Activated CD4-positive, alpha-beta T cell treated with anti-CD3 and anti-CD28 coated beads, Interleukin-2, amount 50 U/mL, for 4 hours (primary cell): ENCODE data around the gene PAPPA.

Experiments
- DNase-seq, 2 experiments: peaks; one replicate each; pipeline ENCODE4 v3.0.0-alpha.2; 2020

The PAPPA gene

DNA sequence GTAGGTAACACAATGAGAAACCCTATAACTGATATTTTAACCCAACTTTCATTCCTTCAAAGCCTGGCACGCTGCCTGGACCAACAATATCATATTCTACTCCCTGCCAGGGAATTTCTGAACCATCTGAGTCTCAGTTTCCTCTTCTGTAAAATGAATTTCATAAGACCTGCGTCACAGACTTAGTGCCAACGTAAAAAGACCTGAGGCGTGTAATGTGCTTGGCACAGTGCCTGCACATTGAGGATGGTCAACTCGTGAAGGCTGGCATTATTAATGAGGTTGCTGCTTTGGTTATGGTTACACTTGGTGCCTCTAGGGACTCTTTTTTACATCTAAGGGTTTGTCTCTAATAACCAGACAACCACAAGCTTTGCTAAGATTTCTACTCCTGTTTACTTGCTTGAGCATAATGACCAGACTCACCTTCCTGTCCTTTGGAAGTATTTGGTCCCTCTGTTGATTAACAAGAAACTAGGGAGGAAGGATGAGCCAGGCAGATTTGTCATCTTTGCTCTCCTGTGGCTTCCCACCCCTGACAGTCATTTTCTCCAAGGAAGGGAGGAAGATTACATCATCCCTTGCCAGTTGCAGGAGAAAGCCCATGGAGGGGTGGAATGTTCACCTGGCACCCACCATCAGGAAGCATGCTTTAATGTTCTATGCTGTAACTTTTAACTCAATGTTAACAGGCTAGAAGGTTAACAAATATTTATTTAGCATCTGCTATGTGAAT, 79.0 kb downstream of the PAPPA start:
- no peak for DNase-seq

DNA sequence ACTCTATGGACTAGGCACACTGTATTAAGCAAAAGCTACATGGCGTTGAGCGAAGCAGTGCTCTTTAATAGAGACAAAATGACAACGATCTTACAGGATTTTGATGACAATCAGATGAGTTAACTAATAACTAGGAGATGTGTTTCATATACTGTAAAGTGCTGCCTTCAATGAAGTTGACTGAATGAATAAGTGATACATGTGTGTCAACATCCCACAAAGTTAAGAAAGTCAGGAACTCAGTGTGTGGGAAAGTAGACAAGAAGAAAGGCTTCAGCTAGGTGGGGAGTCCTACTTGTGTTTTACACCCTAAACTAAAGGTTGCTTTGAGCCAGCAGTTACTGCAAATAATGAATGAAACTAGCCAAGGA, 79.6 kb downstream of the PAPPA start:
- DNase-seq = no peak

DNA sequence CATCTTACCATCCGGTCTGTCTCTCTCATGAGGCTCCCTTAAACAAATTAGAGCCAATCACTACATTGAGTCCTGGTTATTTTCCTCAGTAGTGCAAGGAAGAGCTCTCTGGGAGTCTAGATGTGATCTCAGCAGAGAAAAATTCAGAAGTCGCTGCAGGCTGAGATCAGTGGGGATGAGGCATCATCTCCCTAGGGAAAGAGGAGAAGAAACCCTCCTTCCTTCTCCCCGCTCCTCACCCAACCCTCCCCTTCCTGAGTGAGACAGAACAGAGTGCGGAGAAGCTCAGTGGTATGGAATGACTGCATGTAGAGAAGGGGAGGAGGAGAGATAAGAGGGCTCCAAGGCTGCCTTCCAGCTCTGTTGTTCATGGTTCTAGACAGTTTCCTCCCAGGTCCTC, 80.5 kb downstream of the PAPPA start:
- DNase-seq = no peak

DNA sequence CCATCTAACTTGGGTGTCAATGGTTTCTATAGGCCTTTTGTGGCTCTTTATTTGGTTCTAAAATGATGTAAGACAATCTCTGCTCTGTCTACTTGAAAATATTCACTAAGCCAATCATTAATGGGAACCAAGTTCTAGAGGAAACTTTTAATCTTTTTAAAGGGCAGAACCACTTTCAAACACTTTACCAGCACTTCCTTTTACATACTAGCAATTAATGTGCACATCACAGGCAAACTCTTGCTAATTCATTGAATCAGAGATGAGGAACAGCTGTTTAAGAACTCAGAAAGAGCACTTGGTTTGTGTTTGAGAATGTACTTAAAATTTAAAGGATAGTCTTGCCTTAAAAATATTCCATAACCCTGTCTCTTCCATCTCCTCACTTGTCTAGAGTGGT, 83.4 kb downstream of the PAPPA start:
- no peak for DNase-seq

DNA sequence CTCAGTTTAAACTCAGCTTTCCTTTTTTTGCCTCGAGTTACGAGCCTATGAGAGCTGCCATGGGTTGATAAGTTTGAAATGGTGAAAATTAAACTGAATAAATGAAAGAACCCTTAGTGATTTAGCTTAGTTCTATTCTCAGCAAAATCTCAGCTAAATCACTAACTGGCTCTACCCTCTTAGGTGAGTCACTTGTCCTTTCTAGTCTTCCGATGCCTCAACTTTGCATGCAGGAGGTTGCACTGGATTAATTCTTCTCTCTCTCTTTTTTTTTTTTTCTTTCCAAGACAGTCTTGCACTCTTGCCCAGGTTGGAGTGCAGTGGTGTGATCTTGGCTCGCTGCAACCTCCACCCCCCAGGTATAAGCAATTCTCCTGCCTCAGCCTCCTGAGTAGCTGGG, 83.9 kb downstream of the PAPPA start:
- DNase-seq = no peak

DNA sequence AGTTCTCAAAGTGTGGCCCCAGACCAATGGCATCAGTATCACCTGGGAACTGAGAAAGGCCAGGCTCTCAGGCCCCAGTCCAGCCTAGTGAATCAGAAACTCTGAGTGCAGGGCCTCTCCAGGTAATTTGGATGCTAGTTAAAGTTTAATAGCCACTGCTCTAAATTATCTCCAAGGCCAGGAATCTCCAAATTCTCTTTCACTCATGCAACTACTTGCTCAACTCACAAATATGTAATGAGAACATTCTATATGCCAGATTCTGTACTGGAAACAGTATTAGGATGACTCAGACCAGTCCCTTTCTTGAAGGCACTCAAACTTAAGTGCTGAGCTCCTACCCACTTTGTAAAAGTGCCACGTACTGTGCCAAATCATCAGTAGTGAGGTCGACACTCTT, 84.6 kb downstream of the PAPPA start:
- no peak for DNase-seq

DNA sequence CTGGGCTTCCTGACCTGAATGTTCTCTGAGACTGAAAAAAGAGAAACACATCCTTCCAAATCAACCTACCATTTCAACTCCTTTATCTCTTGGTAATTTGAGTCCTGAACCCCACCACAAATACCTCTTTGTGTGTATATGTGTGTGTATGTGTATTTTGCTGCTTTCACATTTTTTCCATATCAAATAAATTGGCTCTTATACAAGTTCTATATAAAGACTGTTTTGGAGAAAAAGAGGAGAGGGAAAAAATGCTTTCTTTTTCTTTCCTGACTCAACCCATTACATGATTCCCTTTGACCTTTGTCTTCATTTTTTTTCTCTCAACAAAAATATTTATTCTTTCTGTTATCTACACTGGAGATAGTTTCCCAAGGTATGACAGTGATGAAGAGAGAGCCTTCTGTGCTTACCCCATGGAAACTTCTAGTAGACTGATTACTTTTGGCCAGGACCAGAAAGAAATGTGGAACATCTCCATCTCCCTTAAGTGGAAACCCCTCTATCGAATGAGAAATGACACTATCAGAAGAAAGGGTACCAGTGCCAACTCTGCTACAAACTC, 85.3 kb downstream of the PAPPA start:
- no peak for DNase-seq

DNA sequence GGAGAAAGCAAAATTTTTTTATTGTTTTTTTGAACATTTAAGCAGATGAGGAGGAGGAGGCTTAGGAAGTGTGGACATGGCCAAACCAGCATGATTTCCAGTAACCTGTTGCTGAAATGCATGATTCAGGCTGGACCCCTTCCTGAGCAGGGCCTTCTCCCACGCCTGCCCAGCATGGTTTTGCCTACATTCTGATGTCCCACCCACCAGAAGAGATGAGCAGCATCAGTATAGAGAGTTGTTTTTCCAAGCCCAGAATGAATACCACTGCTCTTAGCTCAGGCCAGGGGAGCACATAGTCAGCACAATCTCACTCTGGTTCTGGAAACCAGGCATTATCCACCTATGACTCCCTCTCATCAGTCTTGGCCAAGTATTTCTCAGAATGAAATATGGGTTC, 90.1 kb downstream of the PAPPA start:
- DNase-seq = no peak

DNA sequence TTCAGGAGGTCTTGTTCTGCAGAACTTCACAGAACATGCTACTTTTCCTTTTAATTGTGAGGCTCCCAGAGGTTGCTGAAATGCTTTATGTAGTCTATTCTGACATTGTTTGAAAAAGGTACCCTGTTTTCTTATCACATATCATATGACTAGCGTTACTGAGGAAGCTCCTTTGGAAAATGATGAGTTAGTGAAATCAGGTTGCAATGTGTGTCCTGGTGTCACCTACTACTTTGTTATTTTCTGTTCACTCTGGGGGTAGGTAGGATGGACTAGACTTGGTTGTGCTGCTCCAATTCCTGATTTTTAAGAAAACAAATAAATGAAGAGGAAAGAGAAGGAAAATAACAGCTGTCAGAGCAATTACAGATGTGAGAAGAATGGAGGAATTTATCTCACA, 93.7 kb downstream of the PAPPA start:
- no peak for DNase-seq

DNA sequence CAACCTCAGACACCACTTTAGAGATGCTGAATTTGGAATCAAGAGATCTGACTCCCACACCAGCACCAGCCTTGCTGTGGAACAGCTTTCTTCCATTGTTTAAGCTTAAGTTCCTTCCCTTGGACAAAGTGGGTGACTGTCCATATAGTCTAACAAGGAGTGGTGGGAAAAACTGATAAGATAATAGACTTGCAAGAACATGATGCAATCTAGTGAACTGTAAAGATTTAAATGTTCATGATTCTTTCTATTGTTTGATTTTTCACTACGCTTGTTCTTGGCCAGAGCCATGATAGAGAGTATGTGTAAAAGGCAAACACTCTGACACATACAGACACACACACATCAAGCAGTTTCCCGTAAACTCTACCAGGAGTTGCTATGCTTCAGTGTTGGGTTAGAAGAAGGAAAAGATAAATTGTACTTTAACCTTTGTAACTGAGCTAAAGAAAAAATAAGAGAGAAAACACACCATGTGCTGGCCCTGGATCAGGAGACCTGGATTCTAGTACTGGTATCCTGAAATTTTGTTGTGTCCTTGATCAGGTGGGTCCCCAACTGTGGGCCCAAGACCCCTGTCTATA, 94.3 kb downstream of the PAPPA start:
- DNase-seq = no peak

DNA sequence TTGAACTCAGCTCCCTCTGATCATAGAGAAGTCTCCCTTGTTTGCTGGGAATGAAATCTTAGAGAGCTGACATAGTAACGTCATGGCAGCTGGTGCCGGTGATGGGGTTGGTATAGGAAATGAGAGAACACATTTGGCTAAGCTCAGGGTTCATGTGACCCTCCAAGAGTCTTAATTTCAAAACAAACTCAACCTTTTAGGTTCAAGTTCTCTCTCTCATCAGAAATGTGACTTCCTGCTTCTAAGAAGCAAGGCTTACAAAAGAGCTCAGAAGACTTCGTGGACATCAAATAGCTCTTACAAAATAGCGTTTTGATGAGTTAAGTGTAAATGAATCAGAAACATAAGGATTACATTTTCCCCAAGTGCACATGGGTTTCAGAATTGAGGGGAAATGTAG, 97.3 kb downstream of the PAPPA start:
- DNase-seq = no peak

DNA sequence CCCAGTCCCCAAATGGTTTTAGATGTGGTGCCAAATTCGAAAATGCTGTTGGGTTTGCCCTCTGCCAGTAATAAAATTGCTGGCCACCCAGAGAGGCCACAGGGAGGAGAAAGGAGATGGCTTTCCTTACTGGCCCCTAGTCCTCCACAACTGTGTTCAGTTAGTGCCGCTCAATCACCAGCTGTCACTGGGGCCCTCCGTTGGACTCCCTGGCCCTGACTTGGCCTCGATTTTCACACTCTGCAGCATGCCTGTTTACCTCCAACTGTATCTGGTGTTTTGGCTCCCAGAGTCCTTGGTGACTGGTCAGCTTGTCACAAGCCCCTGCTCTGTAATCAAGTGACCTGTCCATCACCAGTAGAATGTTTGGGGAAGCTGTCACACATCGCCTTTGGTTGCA, 97.8 kb downstream of the PAPPA start:
- DNase-seq = no peak

DNA sequence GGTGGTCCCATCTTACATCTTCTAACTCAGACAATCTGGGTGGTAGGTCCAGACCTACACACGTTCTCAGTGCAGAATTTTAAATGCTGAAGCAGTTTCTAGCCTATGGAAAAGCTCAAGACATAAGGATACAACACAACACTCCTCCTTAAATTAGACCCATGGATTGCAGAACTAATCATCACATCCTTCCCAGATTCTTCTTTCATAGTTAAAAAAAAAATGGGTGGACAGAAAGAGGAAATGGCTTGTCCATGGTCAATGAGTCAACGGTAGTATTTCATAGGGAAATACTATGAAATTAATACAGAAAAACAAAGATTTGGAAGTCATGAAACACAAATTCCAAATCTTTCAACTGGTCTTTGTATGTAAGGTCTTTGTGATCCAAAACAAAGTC, 106.9 kb downstream of the PAPPA start:
- DNase-seq = no peak

DNA sequence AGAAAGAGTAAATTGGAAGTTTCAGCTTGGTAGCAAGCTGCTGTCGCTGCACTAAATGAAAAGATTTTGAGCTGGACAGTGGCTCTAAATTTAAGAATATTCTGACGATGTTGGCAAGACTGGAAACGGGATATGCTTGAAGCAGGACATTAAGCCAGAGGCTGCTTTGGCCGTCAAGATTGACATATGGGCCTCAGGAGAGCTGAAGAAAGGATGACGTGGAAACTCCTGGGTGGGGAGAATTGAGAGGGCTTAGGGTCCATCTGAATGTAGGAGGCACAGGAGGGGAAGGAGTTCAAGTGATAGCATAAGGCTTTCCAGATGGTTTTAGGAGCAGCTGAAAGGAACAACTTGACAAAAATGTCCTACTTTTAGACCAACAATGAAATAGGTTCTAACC, 108.9 kb downstream of the PAPPA start:
- no peak for DNase-seq

DNA sequence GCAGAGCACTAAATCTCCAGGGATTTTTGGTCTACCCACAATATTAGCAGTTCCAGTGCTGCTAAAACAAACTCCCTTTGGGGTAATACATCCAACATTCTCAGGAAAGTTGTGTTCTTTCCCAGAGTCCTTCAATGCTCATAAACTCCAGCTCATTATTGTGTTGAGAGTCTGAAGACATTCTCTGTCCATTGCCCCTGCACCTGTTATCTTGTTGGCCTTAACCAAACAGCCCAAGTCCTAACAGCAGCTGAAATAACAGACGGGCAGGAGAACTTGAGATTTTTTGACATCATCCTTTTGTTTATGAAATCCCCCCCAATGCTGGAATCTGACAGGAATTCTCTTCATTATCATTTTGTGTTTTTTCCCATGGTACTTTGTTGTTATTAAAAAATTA, 110.8 kb downstream of the PAPPA start:
- no peak for DNase-seq

DNA sequence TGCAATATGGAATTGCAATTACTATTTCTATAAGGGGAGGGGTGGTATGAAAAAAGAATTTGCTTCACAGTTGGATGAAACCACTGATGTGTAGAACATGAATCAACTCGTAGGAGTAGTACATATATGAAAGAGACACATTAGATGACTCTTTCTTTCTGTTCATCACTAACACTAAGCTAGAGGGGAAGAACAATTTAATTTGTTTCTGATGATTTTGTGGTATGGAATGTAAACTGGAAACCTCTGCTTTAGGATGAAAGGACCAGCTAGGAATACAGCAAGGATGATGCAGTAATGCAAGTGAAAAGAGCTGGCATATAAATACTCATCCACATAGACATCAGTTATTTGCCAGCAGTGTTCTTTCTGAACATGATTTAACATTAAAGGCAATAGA, 113.4 kb downstream of the PAPPA start:
- no peak for DNase-seq

DNA sequence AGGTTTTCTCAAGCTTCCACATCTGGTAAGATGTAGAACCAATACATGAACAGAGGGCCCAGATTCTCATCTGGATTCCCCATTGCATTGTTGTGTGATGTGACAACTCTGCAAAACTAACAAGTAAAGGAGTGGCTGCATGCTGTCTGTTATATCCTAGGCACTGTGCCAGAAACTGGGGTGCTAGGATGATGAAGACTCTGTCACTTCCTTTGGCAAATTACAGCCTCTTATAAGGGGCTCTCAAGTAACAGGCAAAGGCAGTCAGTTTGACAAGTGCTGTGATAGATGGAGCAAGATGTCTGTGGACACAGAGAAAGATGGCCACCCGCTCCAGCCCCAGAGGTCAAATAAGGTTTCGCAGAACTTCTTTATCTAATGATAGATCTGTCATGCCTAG, 115.7 kb downstream of the PAPPA start:
- no peak for DNase-seq

DNA sequence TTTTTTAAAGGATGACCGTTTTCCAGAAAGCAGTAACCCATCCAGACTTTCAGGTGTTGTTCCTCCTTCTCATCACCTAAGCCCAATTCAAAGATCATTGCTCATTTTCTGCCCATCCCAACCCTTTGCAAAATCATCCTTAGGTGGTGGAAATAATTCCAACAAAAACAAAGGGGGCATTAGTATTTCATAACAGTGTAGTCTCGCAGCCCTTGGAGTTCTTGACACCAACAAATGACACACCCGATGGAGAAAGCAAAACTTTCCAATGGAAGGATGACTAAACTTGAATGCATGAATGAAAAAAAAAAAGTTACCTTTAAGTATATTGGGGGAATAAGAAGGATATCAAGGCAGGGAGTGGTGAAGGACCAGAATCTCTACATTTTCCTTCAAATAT, 117.0 kb downstream of the PAPPA start:
- no peak for DNase-seq

DNA sequence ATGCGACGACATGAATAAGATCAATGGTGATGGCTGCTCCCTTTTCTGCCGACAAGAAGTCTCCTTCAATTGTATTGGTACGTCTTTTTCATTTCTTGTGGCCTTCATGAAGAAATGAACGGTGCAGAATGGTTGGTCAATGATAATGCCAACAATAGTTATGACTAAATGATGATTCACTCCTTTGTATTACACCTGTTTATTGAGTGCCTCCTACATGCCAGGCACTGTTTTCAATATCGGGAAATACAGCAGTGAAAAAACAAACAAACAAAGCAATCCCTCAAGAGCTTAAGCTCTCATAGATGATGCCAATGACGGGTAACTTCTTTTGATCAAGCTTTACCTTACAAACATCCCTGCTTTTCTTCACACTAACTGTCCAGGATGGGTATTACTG, 117.7 kb downstream of the PAPPA start:
- no peak for DNase-seq

DNA sequence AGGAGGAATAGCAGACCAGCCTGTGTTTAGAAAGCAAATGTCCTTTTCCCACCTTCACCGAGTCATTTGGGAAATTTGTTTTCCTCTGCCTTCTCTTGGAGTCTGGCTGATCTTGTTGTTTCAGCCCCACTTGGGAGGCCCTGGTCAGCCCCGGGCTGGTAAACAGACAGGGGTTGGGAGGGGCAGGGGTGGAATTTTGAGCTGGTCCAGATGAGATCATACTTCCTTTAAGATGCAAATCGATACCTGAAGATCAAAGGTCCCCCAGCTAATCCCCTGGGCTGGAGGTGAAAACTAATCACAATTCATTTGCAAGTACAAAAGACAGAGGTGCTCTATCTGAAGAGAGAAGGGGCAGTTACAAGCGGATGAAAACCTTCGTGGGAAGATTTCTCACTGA, 118.4 kb downstream of the PAPPA start:
- DNase-seq = no peak

DNA sequence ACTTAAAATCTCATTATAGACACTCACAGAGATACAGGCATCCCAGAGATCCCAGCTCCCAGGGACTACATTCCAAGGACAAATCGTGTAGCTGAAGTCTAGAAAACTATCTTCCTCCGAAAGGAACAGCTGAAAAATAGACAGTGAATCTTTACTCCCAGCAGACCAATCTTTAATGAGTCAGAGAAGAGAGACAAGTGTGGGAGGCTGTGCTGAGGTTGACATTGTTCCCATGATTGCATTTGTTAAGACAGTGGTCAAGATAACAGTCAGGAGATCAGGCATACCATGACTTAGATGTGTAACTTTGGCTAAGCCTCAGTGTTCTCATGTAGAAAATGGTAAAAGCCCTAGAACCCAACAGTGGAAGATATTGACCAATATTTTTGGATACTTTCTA, 120.7 kb downstream of the PAPPA start:
- no peak for DNase-seq

DNA sequence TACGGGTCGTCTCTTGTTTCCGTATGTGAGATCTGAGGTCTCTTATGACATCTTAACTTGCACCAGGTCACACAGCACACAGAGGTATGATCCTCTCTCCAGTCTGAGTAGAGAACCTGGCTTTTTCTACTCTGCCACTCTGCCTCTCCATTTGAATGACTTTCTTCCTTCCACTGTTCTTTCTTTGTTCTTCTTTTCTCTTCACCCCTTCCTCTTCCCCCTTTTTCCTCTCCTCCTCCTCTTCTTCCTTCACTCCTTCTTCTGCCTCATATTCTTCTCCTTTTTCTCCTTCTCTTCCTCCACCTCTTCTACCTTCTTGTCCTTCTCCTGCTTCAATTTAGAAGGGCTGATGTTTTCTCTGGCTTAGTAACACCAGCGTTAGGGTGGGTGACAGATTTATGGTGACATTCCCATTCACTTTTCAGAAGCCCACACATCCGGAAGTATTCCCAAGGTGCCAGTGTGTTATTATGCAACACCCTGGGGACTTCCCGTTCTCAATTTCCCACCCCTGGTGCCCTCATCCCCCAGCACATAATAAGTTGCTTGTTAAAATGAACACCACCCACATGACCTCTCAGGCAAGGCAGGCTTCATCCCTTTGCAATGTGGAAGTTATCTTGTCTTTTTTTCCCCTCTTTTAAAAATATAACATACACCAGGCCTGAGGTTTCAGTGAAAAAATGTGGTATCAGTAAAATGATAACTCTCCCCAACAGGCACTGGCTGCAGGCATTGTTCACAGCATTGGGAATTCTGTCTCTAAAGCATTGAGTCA, 122.0 kb downstream of the PAPPA start:
- no peak for DNase-seq

DNA sequence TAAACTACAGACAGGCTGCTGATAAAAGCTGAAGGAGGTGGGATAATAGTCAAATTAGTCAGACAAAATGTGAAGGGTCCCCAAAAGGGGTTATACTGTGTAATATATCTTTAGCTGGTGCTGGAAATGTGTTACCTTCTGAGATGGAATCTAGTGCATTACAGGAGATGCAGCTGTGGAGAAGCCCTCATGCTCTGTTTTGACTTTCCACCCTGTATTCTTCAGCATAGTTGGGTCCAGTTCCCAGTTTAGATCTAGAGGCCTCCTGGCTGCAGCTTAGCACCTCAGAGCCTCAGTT, 122.6 kb downstream of the PAPPA start:
- DNase-seq = no peak

DNA sequence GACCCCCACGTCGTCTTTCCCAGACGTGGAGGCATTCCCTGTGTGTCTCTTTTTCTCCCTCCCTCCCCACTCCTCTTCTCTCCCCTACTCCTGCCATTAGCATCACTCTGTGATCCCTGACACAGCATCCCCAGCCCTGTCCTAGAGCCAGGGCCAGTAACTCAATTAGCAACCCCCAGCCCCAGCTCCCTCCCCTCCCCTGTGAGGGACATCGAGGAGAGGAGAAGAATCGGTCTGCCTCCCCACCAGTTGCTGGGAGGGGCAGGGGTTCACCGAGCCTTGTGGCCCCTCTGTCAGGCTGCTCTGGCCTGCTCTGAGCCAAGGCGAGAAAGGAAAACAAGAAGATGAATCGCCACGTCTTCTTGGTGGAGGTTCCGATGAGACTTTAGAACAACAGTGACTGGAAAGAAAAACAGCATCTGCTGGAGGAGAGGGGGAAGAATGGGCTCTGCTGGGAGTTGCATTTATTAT, 123.1 kb downstream of the PAPPA start:
- DNase-seq = no peak
